ENCODE results near the gene CCL25.

DNA sequence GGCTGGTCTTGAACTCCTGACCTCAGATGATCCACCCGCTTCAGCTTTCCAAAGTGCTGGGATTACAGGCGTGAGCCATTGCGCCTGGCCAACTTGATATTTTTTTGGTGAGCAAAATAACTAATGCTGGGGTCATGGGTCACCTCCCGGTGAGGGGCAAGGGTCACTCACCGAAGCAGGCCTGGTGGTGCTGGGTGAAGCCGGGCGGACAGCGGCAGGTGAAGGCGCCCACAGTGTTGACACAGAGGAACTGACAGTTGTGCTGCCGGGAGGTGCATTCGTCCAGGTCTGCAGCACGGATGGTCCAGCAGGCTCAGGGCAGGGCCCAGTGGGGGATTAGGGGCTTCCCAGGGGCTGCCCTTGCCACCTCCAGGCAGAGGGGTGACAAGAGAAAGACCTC lies 28.3 kb downstream of the CCL25 start:
- TF ChIP-seq CTCF (IDR thresholded peaks at IDR 0.05) (no peak), POLR2A (IDR thresholded peaks at IDR 0.05) (no peak)
